Tibial nerve (tissue), 4 donors: ENCODE data around the gene UBL4B. TPM values are rescaled to one million over a fixed set of nuclear protein-coding genes. Genes with fewer than 3 reads are reported as not detected.

Experiments
- DNase-seq, 2 donors: peaks; one replicate each; pipeline ENCODE4 v3.0.0-alpha.2; 2019; ENCODE audit warnings: low spot score in 2 of 2
- H3K27ac ChIP-seq, 4 donors: fragments of 200-600 bp; sonication (generic) in 3 of 4; one replicate each; pipeline ENCODE4 v1.5.1; 2017 to 2019; ENCODE audit warnings: mild to moderate bottlenecking in 1 of 4
- H3K27me3 ChIP-seq, 2 donors: fragments of 200-600 bp; sonication (generic) in 1 of 2; one replicate each; pipeline versions ENCODE4 v1.5.1 to v1.6.0; 2017 to 2019
- H3K36me3 ChIP-seq, 3 donors: fragments of 200-600 bp; sonication (generic); one replicate each; pipeline ENCODE4 v1.5.1; 2018 to 2019
- H3K4me1 ChIP-seq, 4 donors: fragments of 200-600 bp; sonication (generic) in 3 of 4; one replicate each; pipeline ENCODE4 v1.5.1; 2017 to 2019
- H3K4me3 ChIP-seq, 4 donors: fragments of 200-600 bp; sonication (generic) in 3 of 4; one replicate each; pipeline ENCODE4 v1.5.1; 2017 to 2019; ENCODE audit warnings: mild to moderate bottlenecking in 1 of 4, moderate library complexity in 1 of 4
- H3K9me3 ChIP-seq, 4 donors: fragments of 200-600 bp; sonication (generic) in 3 of 4; one replicate each; pipeline ENCODE4 v1.5.1; 2017 to 2019
- CTCF ChIP-seq, 5 experiments: fragments of 200-600 bp in 3 of 5; fragments of 450-650 bp in 2 of 5; sonication (generic) in 3 of 5; IDR thresholded peaks; one replicate each; pipeline ENCODE4 v1.5.1; 2016 to 2019; ENCODE audit warnings: antibody characterized with exemption in 5 of 5, mild to moderate bottlenecking in 3 of 5, moderate library complexity in 2 of 5
- EP300 ChIP-seq, 2 donors: sonication (generic); formaldehyde crosslinking; IDR thresholded peaks; one replicate each; pipeline ENCODE4 v1.6.1; 2017; ENCODE audit warnings: antibody characterized with exemption in 2 of 2, mild to moderate bottlenecking in 1 of 2
- POLR2A ChIP-seq, 2 donors: fragments of 450-650 bp; IDR thresholded peaks; one replicate each; pipeline ENCODE4 v1.6.1; 2017; ENCODE audit warnings: antibody characterized with exemption in 2 of 2, mild to moderate bottlenecking in 2 of 2, moderate library complexity in 2 of 2
- whole genome bisulfite sequencing, 2 donors: methylation state at CpG; one replicate each; pipeline ENCODE4 v1.1.5; 2018; 5-methylcytosine and 5-hydroxymethylcytosine counted together
- total RNA-seq, 4 donors: library from RNA; depleted of rRNA; stranded (reverse); fragments of >200 nt; gene quantifications; one replicate each; pipeline ENCODE4 v1.1.0, GENCODE V29; 2016

UBL4B gene
- total RNA-seq, 4 donors from 2014 or later, result 0.42 TPM; not detected in 3

GRCh38 chr1:110144366-110144765, 32.1 kb downstream of the UBL4B start:
- Histone ChIP-seq H3K27me3 (peaks cover 0 to 67% of the 10 kb centered on the region in 2 donors), H3K4me1 (no peaks in the 10 kb centered on the region), H3K27ac (no peak overlapping the region), H3K36me3 (no peaks in the 10 kb centered on the region), H3K4me3 (no peak overlapping the region), H3K9me3 (peaks cover 0 to 9% (median 0%) of the 10 kb centered on the region in 4 donors)
- no peak for DNase-seq
- 43 to 52% methylated on average over 3 of the region's 3 CpGs for WGBS, 2 donors
- no peak for TF ChIP-seq CTCF (IDR thresholded peaks at IDR 0.05)
- no peak for TF ChIP-seq POLR2A (IDR thresholded peaks at IDR 0.05)
- no peak for TF ChIP-seq EP300 (IDR thresholded peaks at IDR 0.05)

GRCh38 chr1:110148961-110149360, 36.7 kb downstream of the UBL4B start:
- TF ChIP-seq POLR2A (IDR thresholded peaks at IDR 0.05) (no peak), CTCF (IDR thresholded peaks at IDR 0.05) (no peak), EP300 (IDR thresholded peaks at IDR 0.05) (no peak)
- WGBS, 2 donors, result 52% methylated on average over 4 of the region's 4 CpGs
- H3K27ac ChIP-seq, result no peak overlapping the region
- H3K27me3 ChIP-seq, result peaks cover 0 to 72% of the 10 kb centered on the region in 2 donors
- no peak overlapping the region for H3K4me3 ChIP-seq
- peaks cover 0 to 16% (median 4%) of the 10 kb centered on the region in 4 donors for H3K4me1 ChIP-seq
- peaks cover 0 to 5% (median 0%) of the 10 kb centered on the region in 4 donors for H3K9me3 ChIP-seq
- DNase-seq, result no peak
- H3K36me3 ChIP-seq, result no peaks in the 10 kb centered on the region

GRCh38 chr1:110150330-110151174, 38.3 kb downstream of the UBL4B start, which contains the start of gene SLC6A17:
SLC6A17 (plus strand) TSS chr1:110150494; CDS start chr1:110166930, 16,436 bp downstream.
- Histone ChIP-seq H3K9me3 (no peaks in the 10 kb centered on the region), H3K27me3 (peaks cover 0 to 67% of the 10 kb centered on the region in 2 donors), H3K36me3 (no peaks in the 10 kb centered on the region), H3K4me3 (peak within 1 kb of the TSS in 1 of 4 donors; percentile 3), H3K4me1 (peaks cover 0 to 16% (median 4%) of the 10 kb centered on the region in 4 donors), H3K27ac (no peak within 1 kb of the TSS)
- WGBS, 2 donors, result 1 to 3% methylated on average over 19 to 46 of the region's 104 CpGs
- TF ChIP-seq EP300 (IDR thresholded peaks at IDR 0.05) (no peak), POLR2A (IDR thresholded peaks at IDR 0.05) (no peak), CTCF (IDR thresholded peaks at IDR 0.05) (no peak)
- no peak for DNase-seq

DNA sequence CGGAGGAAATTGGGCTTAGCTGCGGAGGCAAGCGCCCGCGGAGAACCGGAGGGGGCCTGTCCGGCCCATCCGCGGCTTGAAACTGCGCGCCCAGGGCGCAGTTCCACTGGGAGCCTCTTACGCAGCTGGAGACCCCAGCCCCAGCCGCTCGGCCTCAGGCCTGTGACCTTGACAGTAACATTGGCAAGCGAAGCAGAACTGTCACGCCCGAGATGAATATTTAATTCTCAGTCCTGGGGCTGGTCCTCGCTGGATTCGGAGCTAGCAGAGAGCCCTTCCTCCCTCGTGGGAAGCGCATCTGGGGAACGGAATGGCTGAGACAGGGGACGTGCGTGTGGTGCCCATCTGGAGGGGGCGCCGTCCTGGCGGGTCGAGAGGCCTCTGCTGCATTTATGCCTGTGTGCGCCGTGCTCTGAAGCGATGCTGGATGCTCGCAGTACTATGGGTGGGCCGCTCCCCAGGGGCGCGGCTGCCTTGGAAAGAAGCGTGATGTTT, 39.0 kb downstream of the UBL4B start:
- no peaks in the 10 kb centered on the region for H3K9me3 ChIP-seq
- H3K27me3 ChIP-seq, result peaks cover 0 to 67% of the 10 kb centered on the region in 2 donors
- no peaks in the 10 kb centered on the region for H3K36me3 ChIP-seq
- DNase-seq, result no peak
- H3K4me1 ChIP-seq, result peaks cover 0 to 16% (median 4%) of the 10 kb centered on the region in 4 donors
- no peak for TF ChIP-seq EP300 (IDR thresholded peaks at IDR 0.05)
- TF ChIP-seq POLR2A (IDR thresholded peaks at IDR 0.05), result no peak
- no peak for TF ChIP-seq CTCF (IDR thresholded peaks at IDR 0.05)
- no peak overlapping the region for H3K27ac ChIP-seq
- 7 to 9% methylated on average over 33 to 37 of the region's 37 CpGs for WGBS, 2 donors
- no peak overlapping the region for H3K4me3 ChIP-seq
